Stomach (tissue), 9 donors: ENCODE results near the gene CCNG2. TPM values are rescaled to one million over a fixed set of nuclear protein-coding genes. Genes with fewer than 3 reads are reported as not detected.

Experiments used
- DNase-seq, 2 donors: peaks; one replicate each; pipeline versions ENCODE4 v3.0.0 to v3.0.0-alpha.2; 2013 to 2019
- H3K27ac ChIP-seq, 5 donors: fragments of 200-600 bp in 4 of 5; sonication (generic) in 4 of 5; one replicate each; pipeline ENCODE4 v1.5.1; 2013 to 2019; ENCODE audit warnings: mild to moderate bottlenecking in 1 of 5, moderate library complexity in 1 of 5
- H3K27me3 ChIP-seq, 3 donors: fragments of 200-600 bp; sonication (generic); one replicate each; pipeline ENCODE4 v1.5.1; 2017 to 2019; ENCODE audit warnings: mixed run types in 1 of 3
- H3K36me3 ChIP-seq, 4 donors: fragments of 200-600 bp; sonication (generic); 1 replicate in 3 of 4; 2 replicates in 1 of 4; pipeline ENCODE4 v1.5.1; 2016 to 2019
- H3K4me1 ChIP-seq, 4 donors: fragments of 200-600 bp; sonication (generic); one replicate each; pipeline ENCODE4 v1.5.1; 2016 to 2019
- H3K4me3 ChIP-seq, 4 donors: fragments of 200-600 bp; sonication (generic) in 3 of 4; one replicate each; pipeline ENCODE4 v1.5.1; 2016 to 2019; ENCODE audit warnings: mild to moderate bottlenecking in 1 of 4
- H3K9me3 ChIP-seq, 4 donors: fragments of 200-600 bp; sonication (generic); one replicate each; pipeline ENCODE4 v1.5.1; 2016 to 2019
- EP300 ChIP-seq: sonication (generic); formaldehyde crosslinking; IDR thresholded peaks from one replicate; pipeline ENCODE4 v1.6.1; 2017; ENCODE audit warnings: antibody characterized with exemption
- POLR2A ChIP-seq, 4 donors: fragments of 450-650 bp; IDR thresholded peaks; one replicate each; pipeline ENCODE4 v1.6.1; 2016; ENCODE audit warnings: antibody characterized with exemption in 4 of 4, control low read depth in 2 of 4, mild to moderate bottlenecking in 1 of 4, moderate library complexity in 1 of 4
- POLR2AphosphoS5 ChIP-seq, 3 donors: sonication (generic); formaldehyde crosslinking; IDR thresholded peaks; one replicate each; pipeline ENCODE4 v1.6.1; 2016; ENCODE audit warnings: antibody characterized with exemption in 3 of 3
- WGBS, 5 donors: extraction: QIAGEN DNeasy Blood & Tissue Kit in 3 of 5; methylation state at CpG; one replicate each; pipeline versions ENCODE4 v1.1.5 to v1.1.7; 2013 to 2018; 5-methylcytosine and 5-hydroxymethylcytosine counted together
- intact Hi-C: fragments of 100-400 bp; cut with DNase I; formaldehyde crosslinking; loops from one replicate; pipeline ENCODE4 v1.15.1; 2023; ENCODE audit warnings: low total_unique reads
- polyA plus RNA-seq, 3 donors: library from polyadenylated mRNA; stranded (reverse); fragments of 200-250 nt; gene quantifications; one replicate each; pipeline ENCODE4 v1.2.3, GENCODE V29; 2013
- total RNA-seq, 5 donors: library from RNA; depleted of rRNA; stranded (reverse); fragments of >200 nt; gene quantifications; one replicate each; pipeline versions ENCODE4 v1.1.0 to v1.2.3, GENCODE V29; 2014 to 2016
- TF ChIP-seq, protein P1 (sequence below), 7 experiments: fragments of 450-650 bp in 4 of 7; fragments of 200-600 bp in 3 of 7; sonication (generic) in 3 of 7; IDR thresholded peaks; one replicate each; pipeline ENCODE4 v1.5.1; 2016 to 2019; ENCODE audit warnings: antibody characterized with exemption in 7 of 7, control low read depth in 2 of 7, mild to moderate bottlenecking in 1 of 7
- donor health status: healthy with polysubstance abuse.
- donor health status: Bipolar disorder and iron deficiency.
- donor health status: healthy.

CCNG2 gene
- total and polyA plus RNA-seq, 8 donors: 1.2 to 62.8 (median 18.4) TPM

DNA sequence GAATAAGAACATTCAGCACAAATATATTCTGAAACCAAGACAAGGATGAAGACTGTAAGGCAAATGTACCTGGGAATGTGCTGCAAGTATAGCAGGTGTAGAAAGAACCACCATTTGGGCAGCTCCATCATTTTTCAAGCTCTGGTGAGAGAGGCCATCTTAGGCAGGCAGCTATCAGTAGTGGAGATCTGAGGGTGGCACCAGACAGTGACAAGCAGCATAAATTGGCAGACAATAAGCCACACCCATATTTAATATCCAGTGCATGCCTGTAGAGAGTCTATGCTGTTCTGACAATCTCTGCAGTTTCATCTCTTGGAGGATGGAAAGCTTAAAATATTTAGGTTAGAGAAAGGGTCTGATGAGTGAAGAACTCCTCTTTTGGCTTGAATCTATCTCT is 22.5 kb downstream of the CCNG2 start:
- no peak for TF ChIP-seq POLR2AphosphoS5 (IDR thresholded peaks at IDR 0.05)
- no peak for TF ChIP-seq EP300
- TF ChIP-seq, protein P1, sequence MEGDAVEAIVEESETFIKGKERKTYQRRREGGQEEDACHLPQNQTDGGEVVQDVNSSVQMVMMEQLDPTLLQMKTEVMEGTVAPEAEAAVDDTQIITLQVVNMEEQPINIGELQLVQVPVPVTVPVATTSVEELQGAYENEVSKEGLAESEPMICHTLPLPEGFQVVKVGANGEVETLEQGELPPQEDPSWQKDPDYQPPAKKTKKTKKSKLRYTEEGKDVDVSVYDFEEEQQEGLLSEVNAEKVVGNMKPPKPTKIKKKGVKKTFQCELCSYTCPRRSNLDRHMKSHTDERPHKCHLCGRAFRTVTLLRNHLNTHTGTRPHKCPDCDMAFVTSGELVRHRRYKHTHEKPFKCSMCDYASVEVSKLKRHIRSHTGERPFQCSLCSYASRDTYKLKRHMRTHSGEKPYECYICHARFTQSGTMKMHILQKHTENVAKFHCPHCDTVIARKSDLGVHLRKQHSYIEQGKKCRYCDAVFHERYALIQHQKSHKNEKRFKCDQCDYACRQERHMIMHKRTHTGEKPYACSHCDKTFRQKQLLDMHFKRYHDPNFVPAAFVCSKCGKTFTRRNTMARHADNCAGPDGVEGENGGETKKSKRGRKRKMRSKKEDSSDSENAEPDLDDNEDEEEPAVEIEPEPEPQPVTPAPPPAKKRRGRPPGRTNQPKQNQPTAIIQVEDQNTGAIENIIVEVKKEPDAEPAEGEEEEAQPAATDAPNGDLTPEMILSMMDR (IDR thresholded peaks at IDR 0.05): no peak
- Histone ChIP-seq H3K9me3 (no peaks in the 10 kb centered on the region), H3K4me1 (no peaks in the 10 kb centered on the region), H3K36me3 (no peaks in the 10 kb centered on the region), H3K4me3 (no peak overlapping the region), H3K27ac (no peak overlapping the region), H3K27me3 (no peaks in the 10 kb centered on the region)
- intact Hi-C loops: no loop called here
- no peak for DNase-seq

DNA sequence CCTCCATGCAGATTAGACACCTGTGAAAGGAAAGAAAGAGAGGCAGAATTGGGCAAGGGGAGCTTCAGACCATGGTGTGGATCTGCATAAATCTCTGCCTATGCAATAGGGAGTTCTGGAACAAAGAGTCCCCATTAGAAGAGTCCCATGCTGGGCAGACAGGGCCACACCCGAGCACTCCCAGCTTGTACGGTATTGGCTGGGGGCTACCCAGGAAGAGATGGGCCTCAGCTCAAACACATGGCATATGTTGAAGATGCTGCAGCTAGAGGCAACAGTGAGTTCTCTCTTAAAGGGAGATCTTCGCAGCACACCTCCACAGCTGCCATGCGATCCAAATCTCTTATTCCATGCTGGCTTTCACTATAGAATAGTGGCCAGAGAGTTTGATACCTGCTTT is 24.7 kb downstream of the CCNG2 start:
- H3K27ac ChIP-seq: no peak overlapping the region
- no peak for TF ChIP-seq POLR2AphosphoS5 (IDR thresholded peaks at IDR 0.05)
- TF ChIP-seq, protein P1 (IDR thresholded peaks at IDR 0.05): no peak
- no peak for TF ChIP-seq EP300
- TF ChIP-seq POLR2A (IDR thresholded peaks at IDR 0.05): no peak
- WGBS, 5 donors: 78 to 94% (median 87%) methylated on average over 4 of the region's 4 CpGs
- intact Hi-C loops: no loop called here
- no peaks in the 10 kb centered on the region for H3K4me1 ChIP-seq
- no peaks in the 10 kb centered on the region for H3K9me3 ChIP-seq
- no peaks in the 10 kb centered on the region for H3K36me3 ChIP-seq
- H3K27me3 ChIP-seq: no peaks in the 10 kb centered on the region
- H3K4me3 ChIP-seq: no peak overlapping the region
- DNase-seq: no peak

DNA sequence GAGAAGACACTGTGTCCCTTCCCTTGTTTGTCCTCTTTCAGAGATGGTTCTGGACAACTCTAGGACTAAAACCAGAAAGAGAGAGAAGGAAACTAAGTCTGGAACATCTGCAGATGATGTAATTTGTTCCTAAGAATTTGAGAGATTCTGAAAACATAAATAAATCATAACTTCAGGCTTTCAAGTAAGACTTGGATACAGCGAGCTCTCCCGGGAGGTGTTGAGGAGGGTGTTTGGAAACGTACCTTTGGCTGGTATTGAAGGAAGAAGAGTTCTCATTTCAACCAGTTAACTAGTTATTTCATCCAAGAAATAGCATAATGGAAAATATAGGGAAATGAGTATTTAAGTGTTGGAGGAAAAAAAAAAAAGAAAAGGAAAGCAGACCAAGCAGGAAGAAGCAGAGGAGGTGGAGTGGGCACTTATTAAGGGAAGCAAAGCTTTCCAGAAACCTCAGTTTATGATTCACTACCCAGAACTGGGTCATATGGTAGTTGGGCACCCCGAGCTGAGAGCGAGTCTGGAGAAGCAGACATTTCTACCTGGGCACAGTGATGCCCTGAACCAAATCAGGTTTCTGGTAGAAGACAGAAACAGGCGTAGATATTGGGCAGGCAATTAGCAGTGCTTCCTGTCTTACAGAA is 26.9 kb downstream of the CCNG2 start:
- H3K4me1 ChIP-seq: no peaks in the 10 kb centered on the region
- no peaks in the 10 kb centered on the region for H3K9me3 ChIP-seq
- intact Hi-C loops: no loop called here
- DNase-seq: no peak
- no peaks in the 10 kb centered on the region for H3K36me3 ChIP-seq
- TF ChIP-seq POLR2A (IDR thresholded peaks at IDR 0.05) (no peak), POLR2AphosphoS5 (IDR thresholded peaks at IDR 0.05) (no peak), EP300 (no peak)
- TF ChIP-seq, protein P1 (IDR thresholded peaks at IDR 0.05): no peak
- H3K4me3 ChIP-seq: no peak overlapping the region
- no peak overlapping the region for H3K27ac ChIP-seq
- H3K27me3 ChIP-seq: no peaks in the 10 kb centered on the region
- 73 to 88% (median 81%) methylated on average over 6 of the region's 6 CpGs for WGBS, 5 donors

DNA sequence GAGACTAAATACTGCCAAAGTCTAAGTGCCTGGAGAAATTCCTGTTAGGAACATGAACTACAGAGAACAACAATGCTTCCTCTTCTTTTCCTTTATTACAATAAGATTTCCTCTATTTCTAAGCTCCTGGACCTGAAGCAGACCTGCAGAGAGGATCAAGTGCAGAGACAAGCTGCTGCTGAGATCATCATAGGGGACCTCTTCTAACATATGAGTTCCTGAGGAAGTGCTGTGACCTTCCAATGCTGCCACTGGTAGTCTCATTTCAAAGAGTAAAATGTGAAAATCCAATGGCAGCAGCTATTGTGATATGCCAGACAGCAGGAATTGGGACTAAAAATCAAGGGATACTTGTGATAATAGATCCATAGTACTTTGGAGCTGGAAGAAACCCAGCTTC is 28.0 kb downstream of the CCNG2 start:
- H3K36me3 ChIP-seq: no peaks in the 10 kb centered on the region
- intact Hi-C loops: no loop called here
- H3K27ac ChIP-seq: no peak overlapping the region
- TF ChIP-seq EP300: no peak
- no peaks in the 10 kb centered on the region for H3K4me1 ChIP-seq
- H3K27me3 ChIP-seq: no peaks in the 10 kb centered on the region
- DNase-seq: no peak
- H3K9me3 ChIP-seq: no peaks in the 10 kb centered on the region
- H3K4me3 ChIP-seq: no peak overlapping the region

DNA sequence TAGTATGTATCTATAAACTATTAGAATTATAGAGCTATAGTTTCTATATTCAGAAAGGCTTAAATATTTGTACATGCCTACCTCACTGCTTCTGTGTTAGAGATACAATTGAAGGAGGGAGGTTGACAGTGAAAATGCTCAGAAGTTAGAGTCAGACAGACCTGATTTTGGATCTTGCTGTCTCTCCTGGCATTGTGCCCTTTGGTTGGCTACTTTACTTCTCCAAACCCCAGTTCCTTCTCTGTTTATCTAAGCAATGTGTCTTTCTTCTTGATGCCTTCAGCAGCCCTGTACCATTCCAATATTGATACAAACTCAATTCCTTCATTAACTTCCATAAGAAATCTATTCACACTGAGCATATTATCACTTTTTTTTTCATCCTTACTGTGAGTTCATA is 28.7 kb downstream of the CCNG2 start:
- H3K4me1 ChIP-seq: no peaks in the 10 kb centered on the region
- intact Hi-C loops: no loop called here
- DNase-seq: no peak
- H3K27ac ChIP-seq: no peak overlapping the region
- TF ChIP-seq POLR2AphosphoS5 (IDR thresholded peaks at IDR 0.05) (no peak), EP300 (no peak), POLR2A (IDR thresholded peaks at IDR 0.05) (no peak)
- TF ChIP-seq, protein P1 (IDR thresholded peaks at IDR 0.05): no peak
- no peaks in the 10 kb centered on the region for H3K9me3 ChIP-seq
- no peak overlapping the region for H3K4me3 ChIP-seq
- H3K36me3 ChIP-seq: no peaks in the 10 kb centered on the region
- H3K27me3 ChIP-seq: no peaks in the 10 kb centered on the region
